HPDE6-E6E7 (cell line): ENCODE data around the gene XKR7.
"Not testable (repeated sequence)": the region's sequence is repeated elsewhere in the genome, so short reads cannot be mapped to it uniquely, and the experiment has no call there.

Experiments
- DNase-seq: peaks from one replicate; pipeline ENCODE4 v3.0.0; 2011; ENCODE audit warnings: missing footprints; ENCODE audit errors: extremely low spot score

The XKR7 gene

GRCh38 chr20:32012159-32012688 is 44.3 kb downstream of the XKR7 start:
- no peak for DNase-seq

- DNase-seq: no peak
These were observed 45.4 kb downstream of the XKR7 start for GRCh38 chr20:32013326-32013725.

GRCh38 chr20:32017711-32018251 is 49.8 kb downstream of the XKR7 start:
- DNase-seq: peak; percentile 75

- DNase-seq: peak; percentile 90
These were observed 50.6 kb downstream of the XKR7 start for GRCh38 chr20:32018269-32019155.

- no peak for DNase-seq
These were observed 51.2 kb downstream of the XKR7 start for GRCh38 chr20:32019156-32019510.

- DNase-seq: no peak
These were observed 51.9 kb downstream of the XKR7 start for GRCh38 chr20:32019563-32020463.

- DNase-seq: no peak
These were observed 53.1 kb downstream of the XKR7 start for GRCh38 chr20:32021091-32021490.

GRCh38 chr20:32024683-32025295 is 56.8 kb downstream of the XKR7 start:
- no peak for DNase-seq

GRCh38 chr20:32027643-32028042 is 59.7 kb downstream of the XKR7 start:
- DNase-seq: no peak

- no peak for DNase-seq
These were observed 60.9 kb downstream of the XKR7 start for GRCh38 chr20:32028647-32029372.

- DNase-seq: no peak
These were observed 61.6 kb downstream of the XKR7 start for GRCh38 chr20:32029561-32029960.

- peak; percentile 86 for DNase-seq
These were observed 63.3 kb downstream of the XKR7 start for GRCh38 chr20:32031007-32031958.

GRCh38 chr20:32033316-32033715 is 65.4 kb downstream of the XKR7 start:
- DNase-seq: no peak

- DNase-seq: not testable (repeated sequence)
These were observed 65.8 kb downstream of the XKR7 start for GRCh38 chr20:32033721-32034120.

GRCh38 chr20:32034581-32035425 is 66.9 kb downstream of the XKR7 start:
- no peak for DNase-seq

GRCh38 chr20:32035426-32035779 is 67.5 kb downstream of the XKR7 start:
- DNase-seq: no peak

- DNase-seq: no peak
These were observed 68.3 kb downstream of the XKR7 start for GRCh38 chr20:32036252-32036651.

GRCh38 chr20:32036716-32037485 is 69.0 kb downstream of the XKR7 start:
- no peak for DNase-seq
